PC-3 (cell line): ENCODE results near the gene ZNF385C.

Experiments used
- CTCF ChIP-seq: fragments of 300-600 bp; sonication (generic); conservative IDR thresholded peaks from 2 replicates; pipeline ENCODE4 v1.5.1; 2017; ENCODE audit warnings: antibody characterized with exemption, low read depth, mild to moderate bottlenecking, low read length
- EZH2 ChIP-seq: fragments of 300-600 bp; sonication (generic); IDR thresholded peaks from one replicate; pipeline ENCODE4 v1.6.1; 2017; ENCODE audit warnings: antibody characterized with exemption, mild to moderate bottlenecking, low read length; ENCODE audit not compliant: unreplicated experiment

GRCh38 chr17:42000413-42001133 is 97.7 kb downstream of the ZNF385C start:
- TF ChIP-seq CTCF (no peak), EZH2 (no peak)
